Mucosa of descending colon (tissue), 3 donors: ENCODE measurements around the gene ZNF576. TPM values are rescaled to one million over a fixed set of nuclear protein-coding genes. Genes with fewer than 3 reads are reported as not detected.
"Not testable (repeated sequence)": the region's sequence is repeated elsewhere in the genome, so short reads cannot be mapped to it uniquely, and the experiment has no call there.

Experiments
- ATAC-seq: fragments of 200-7000 bp; cut with Tn5 transposase; one replicate; pipeline ENCODE4 v1.9.1; 2020; ENCODE audit warnings: mild to moderate bottlenecking, moderate library complexity
- DNase-seq, 3 donors: peaks; one replicate each; pipeline ENCODE4 v3.0.0-alpha.2; 2020
- H3K36me3 ChIP-seq: fragments of 200-600 bp; one replicate; pipeline ENCODE4 v1.8.0; 2021; ENCODE audit warnings: low read depth, mild to moderate bottlenecking
- H3K4me1 ChIP-seq: fragments of 200-600 bp; one replicate; pipeline ENCODE4 v1.8.0; 2021; ENCODE audit warnings: low read depth, mild to moderate bottlenecking
- H3K4me3 ChIP-seq: fragments of 200-600 bp; one replicate; pipeline ENCODE4 v1.8.0; 2021; ENCODE audit warnings: mild to moderate bottlenecking
- H3K9me3 ChIP-seq: fragments of 200-600 bp; one replicate; pipeline ENCODE4 v1.8.0; 2021; ENCODE audit warnings: mild to moderate bottlenecking
- CTCF ChIP-seq: fragments of 200-600 bp; IDR thresholded peaks from one replicate; pipeline ENCODE4 v1.8.0; 2022; ENCODE audit warnings: antibody characterized with exemption, mild to moderate bottlenecking
- intact Hi-C, 2 donors: fragments of 100-400 bp; cut with DNase I in 1 of 2; cut with micrococcal nuclease in 1 of 2; formaldehyde crosslinking; loops; one replicate each; pipeline versions ENCODE4 v1.11.0 to v1.11.1; 2022; cut with DNase I, micrococcal nuclease
- total RNA-seq, 3 donors: library from RNA; stranded (reverse); fragmentation: NEBNext Ultra II Directional in 2 of 3; extraction: Animal tissue kit (Norgen Biotek cat#: 25700) in 2 of 3; gene quantifications; one replicate each; pipeline versions ENCODE4 v1.2.1 to v1.2.4, GENCODE V29; 2021 to 2023
- donor health status: DM: no; HTN: no; CAD: no; lungs with moderate emphysema.
- donor health status: DM: no; HTN: no; CAD: no.
- donor health status: DM: no; HTN: yes; CAD: no.

ZNF576 gene
- total RNA-seq, 3 donors from 2014 or later: 15.4 to 18.9 (median 16.3) TPM

GRCh38 chr19:43598445-43599240, 2.2 kb downstream of the ZNF576 start:
- intact Hi-C loops: no loop called here
- DNase-seq: no peak
- ATAC-seq: no peak
- peaks cover 31% of the 10 kb centered on the region for H3K4me1 ChIP-seq
- no peaks in the 10 kb centered on the region for H3K9me3 ChIP-seq
- H3K4me3 ChIP-seq: no peak overlapping the region
- no peaks in the 10 kb centered on the region for H3K36me3 ChIP-seq
- no peak for TF ChIP-seq CTCF

GRCh38 chr19:43599635-43600295, 3.4 kb downstream of the ZNF576 start:
- intact Hi-C loops: no loop called here
- ATAC-seq (no peak), DNase-seq (no peak)
- no peaks in the 10 kb centered on the region for H3K9me3 ChIP-seq
- peaks cover 20% of the 10 kb centered on the region for H3K4me1 ChIP-seq
- H3K36me3 ChIP-seq: no peaks in the 10 kb centered on the region
- no peak overlapping the region for H3K4me3 ChIP-seq
- no peak for TF ChIP-seq CTCF

GRCh38 chr19:43600326-43600725, 3.9 kb downstream of the ZNF576 start:
- ATAC-seq, intact Hi-C loops, H3K36me3 ChIP-seq, DNase-seq, H3K4me3 ChIP-seq, H3K9me3 ChIP-seq: not testable (repeated sequence)
- peaks cover 16% of the 10 kb centered on the region for H3K4me1 ChIP-seq

GRCh38 chr19:43605875-43606568, 9.6 kb downstream of the ZNF576 start:
- H3K4me1 ChIP-seq: no peaks in the 10 kb centered on the region
- DNase-seq (no peak), ATAC-seq (no peak)
- TF ChIP-seq CTCF: no peak
- H3K4me3 ChIP-seq: no peak overlapping the region
- H3K9me3 ChIP-seq: no peaks in the 10 kb centered on the region
- intact Hi-C loops: no loop called here
- H3K36me3 ChIP-seq: no peaks in the 10 kb centered on the region

GRCh38 chr19:43606569-43607229, 10.3 kb downstream of the ZNF576 start:
- no peaks in the 10 kb centered on the region for H3K4me1 ChIP-seq
- DNase-seq (no peak), ATAC-seq (no peak)
- no peak for TF ChIP-seq CTCF
- H3K4me3 ChIP-seq: no peak overlapping the region
- intact Hi-C loops: no loop called here
- H3K36me3 ChIP-seq: no peaks in the 10 kb centered on the region
- H3K9me3 ChIP-seq: no peaks in the 10 kb centered on the region
